Esophagus muscularis mucosa (tissue), 4 donors: ENCODE measurements around the gene EXOC3L1. TPM values are rescaled to one million over a fixed set of nuclear protein-coding genes. Genes with fewer than 3 reads are reported as not detected.

Experiments used
- DNase-seq: peaks from one replicate; pipeline ENCODE4 v3.0.0-alpha.2; 2017; ENCODE audit errors: extremely low spot score
- H3K27ac ChIP-seq, 4 donors: fragments of 200-600 bp; sonication (generic); replicated peaks in 1 of 4; 1 replicate in 3 of 4; 2 replicates in 1 of 4; pipeline ENCODE4 v1.5.1; 2016 to 2019; ENCODE audit warnings: mild to moderate bottlenecking in 1 of 4
- H3K27me3 ChIP-seq, 4 donors: fragments of 200-600 bp; sonication (generic); one replicate each; pipeline versions ENCODE4 v1.5.1 to v1.6.0; 2016 to 2019
- H3K36me3 ChIP-seq, 4 donors: fragments of 200-600 bp; sonication (generic); one replicate each; pipeline ENCODE4 v1.5.1; 2016 to 2019
- H3K4me1 ChIP-seq, 4 donors: fragments of 200-600 bp; sonication (generic); one replicate each; pipeline ENCODE4 v1.5.1; 2016 to 2019
- H3K4me3 ChIP-seq, 4 donors: fragments of 200-600 bp; sonication (generic); 1 replicate in 2 of 4; 2 replicates in 2 of 4; pipeline ENCODE4 v1.5.1; 2016 to 2019; ENCODE audit warnings: mild to moderate bottlenecking in 4 of 4, moderate library complexity in 1 of 4
- H3K9me3 ChIP-seq, 4 donors: fragments of 200-600 bp; sonication (generic); 1 replicate in 3 of 4; 2 replicates in 1 of 4; pipeline ENCODE4 v1.5.1; 2016 to 2019
- EP300 ChIP-seq: sonication (generic); formaldehyde crosslinking; IDR thresholded peaks from one replicate; pipeline ENCODE4 v1.6.1; 2017; ENCODE audit warnings: antibody characterized with exemption
- POLR2A ChIP-seq: fragments of 450-650 bp; IDR thresholded peaks from one replicate; pipeline ENCODE4 v1.6.1; 2017; ENCODE audit warnings: antibody characterized with exemption, moderate library complexity, mild to moderate bottlenecking, low read depth
- POLR2AphosphoS5 ChIP-seq, 2 donors: sonication (generic); formaldehyde crosslinking; IDR thresholded peaks; one replicate each; pipeline ENCODE4 v1.6.1; 2017; ENCODE audit warnings: antibody characterized with exemption in 2 of 2
- whole genome bisulfite sequencing: methylation state at CpG from one replicate; pipeline ENCODE4 v1.1.5; 2018; 5-methylcytosine and 5-hydroxymethylcytosine counted together
- intact Hi-C: fragments of 100-400 bp; cut with DNase I; formaldehyde crosslinking; loops from one replicate; pipeline ENCODE4 v1.15.1; 2023
- total RNA-seq, 4 donors: library from RNA; depleted of rRNA; stranded (reverse); fragments of >200 nt; gene quantifications; one replicate each; pipeline versions ENCODE4 v1.1.0 to v1.2.1, GENCODE V29; 2016
- TF ChIP-seq, protein P1 (sequence below), 3 experiments: fragments of 200-600 bp in 2 of 3; fragments of 450-650 bp in 1 of 3; sonication (generic) in 2 of 3; IDR thresholded peaks; one replicate each; pipeline ENCODE4 v1.5.1; 2017 to 2019; ENCODE audit warnings: antibody characterized with exemption in 3 of 3, mild to moderate bottlenecking in 2 of 3, moderate library complexity in 1 of 3

EXOC3L1 gene
- total RNA-seq, 4 donors from 2014 or later, result 1.2 to 4.0 (median 2.1) TPM

DNA sequence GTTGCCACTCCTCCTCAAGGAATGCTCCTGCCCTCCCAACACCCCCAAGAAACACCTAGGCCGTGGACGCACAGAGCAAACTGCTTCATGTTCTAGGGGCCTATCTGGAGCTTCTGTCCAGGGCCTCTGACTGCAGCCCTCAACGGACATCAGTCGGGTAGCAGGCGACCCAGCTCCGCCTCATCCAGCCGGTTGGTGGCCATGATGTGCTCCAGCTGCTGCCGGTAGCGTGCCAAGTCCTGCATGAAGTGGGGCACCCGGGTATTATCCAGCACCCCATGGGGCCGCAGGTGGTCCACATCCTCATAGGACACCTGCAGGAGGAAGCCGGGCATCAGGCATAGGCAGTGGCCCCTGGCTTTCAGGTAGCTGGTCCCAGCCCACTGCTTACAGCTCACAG is 13.3 kb downstream of the EXOC3L1 start:
- no peak overlapping the region for H3K4me3 ChIP-seq

DNA sequence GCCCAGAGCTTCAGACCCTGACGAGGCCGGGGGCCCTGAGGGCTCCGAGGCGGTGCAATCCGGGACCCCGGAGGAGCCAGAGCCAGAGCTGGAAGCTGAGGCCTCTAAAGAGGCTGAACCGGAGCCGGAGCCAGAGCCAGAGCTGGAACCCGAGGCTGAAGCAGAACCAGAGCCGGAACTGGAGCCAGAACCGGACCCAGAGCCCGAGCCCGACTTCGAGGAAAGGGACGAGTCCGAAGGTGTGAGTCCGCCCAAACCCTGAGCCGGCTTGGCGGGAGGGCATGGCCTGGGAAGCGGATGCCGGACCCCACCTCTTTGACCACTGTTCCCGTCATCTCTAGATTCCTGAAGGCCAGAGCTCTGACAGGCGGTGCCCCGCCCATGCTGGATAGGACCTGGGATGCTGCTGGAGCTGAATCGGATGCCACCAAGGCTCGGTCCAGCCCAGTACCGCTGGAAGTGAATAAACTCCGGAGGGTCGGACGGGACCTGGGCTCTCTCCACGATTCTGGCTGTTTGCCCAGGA is 15.2 kb downstream of the EXOC3L1 start:
- H3K4me1 ChIP-seq, result peaks cover 50 to 96% (median 81%) of the 10 kb centered on the region in 4 donors
- WGBS, result 40% methylated on average over 4 of the region's 31 CpGs
- intact Hi-C loops, result no loop called here
- no peak for DNase-seq
- TF ChIP-seq POLR2A, result no peak
- TF ChIP-seq, protein P1, sequence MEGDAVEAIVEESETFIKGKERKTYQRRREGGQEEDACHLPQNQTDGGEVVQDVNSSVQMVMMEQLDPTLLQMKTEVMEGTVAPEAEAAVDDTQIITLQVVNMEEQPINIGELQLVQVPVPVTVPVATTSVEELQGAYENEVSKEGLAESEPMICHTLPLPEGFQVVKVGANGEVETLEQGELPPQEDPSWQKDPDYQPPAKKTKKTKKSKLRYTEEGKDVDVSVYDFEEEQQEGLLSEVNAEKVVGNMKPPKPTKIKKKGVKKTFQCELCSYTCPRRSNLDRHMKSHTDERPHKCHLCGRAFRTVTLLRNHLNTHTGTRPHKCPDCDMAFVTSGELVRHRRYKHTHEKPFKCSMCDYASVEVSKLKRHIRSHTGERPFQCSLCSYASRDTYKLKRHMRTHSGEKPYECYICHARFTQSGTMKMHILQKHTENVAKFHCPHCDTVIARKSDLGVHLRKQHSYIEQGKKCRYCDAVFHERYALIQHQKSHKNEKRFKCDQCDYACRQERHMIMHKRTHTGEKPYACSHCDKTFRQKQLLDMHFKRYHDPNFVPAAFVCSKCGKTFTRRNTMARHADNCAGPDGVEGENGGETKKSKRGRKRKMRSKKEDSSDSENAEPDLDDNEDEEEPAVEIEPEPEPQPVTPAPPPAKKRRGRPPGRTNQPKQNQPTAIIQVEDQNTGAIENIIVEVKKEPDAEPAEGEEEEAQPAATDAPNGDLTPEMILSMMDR (IDR thresholded peaks at IDR 0.05), result no peak
- TF ChIP-seq EP300, result no peak
- TF ChIP-seq POLR2AphosphoS5 (IDR thresholded peaks at IDR 0.05), result no peak
- H3K36me3 ChIP-seq, result peaks cover 0 to 16% (median 9%) of the 10 kb centered on the region in 4 donors
- no peaks in the 10 kb centered on the region for H3K9me3 ChIP-seq
- H3K27ac ChIP-seq, result peak overlapping the region; percentile 89 to 97 (median 95)
- H3K27me3 ChIP-seq, result no peaks in the 10 kb centered on the region
- H3K4me3 ChIP-seq, result peak overlapping the region; percentile 56 to 66 (median 57)

More for the DNA sequence above, 13.3 kb downstream of the EXOC3L1 start:
- DNase-seq, result no peak
- no peaks in the 10 kb centered on the region for H3K9me3 ChIP-seq
- H3K27me3 ChIP-seq, result no peaks in the 10 kb centered on the region
- no peak overlapping the region for H3K27ac ChIP-seq
- WGBS, result no CpG with 5 or more reads among the region's 12 CpGs
- peaks cover 0 to 16% (median 9%) of the 10 kb centered on the region in 4 donors for H3K36me3 ChIP-seq
- TF ChIP-seq EP300, result no peak
- no peak for TF ChIP-seq POLR2A
- TF ChIP-seq POLR2AphosphoS5 (IDR thresholded peaks at IDR 0.05), result no peak
- TF ChIP-seq, protein P1 (IDR thresholded peaks at IDR 0.05), result no peak
- peaks cover 39 to 95% (median 75%) of the 10 kb centered on the region in 4 donors for H3K4me1 ChIP-seq
- intact Hi-C loops, result no loop called here

DNA sequence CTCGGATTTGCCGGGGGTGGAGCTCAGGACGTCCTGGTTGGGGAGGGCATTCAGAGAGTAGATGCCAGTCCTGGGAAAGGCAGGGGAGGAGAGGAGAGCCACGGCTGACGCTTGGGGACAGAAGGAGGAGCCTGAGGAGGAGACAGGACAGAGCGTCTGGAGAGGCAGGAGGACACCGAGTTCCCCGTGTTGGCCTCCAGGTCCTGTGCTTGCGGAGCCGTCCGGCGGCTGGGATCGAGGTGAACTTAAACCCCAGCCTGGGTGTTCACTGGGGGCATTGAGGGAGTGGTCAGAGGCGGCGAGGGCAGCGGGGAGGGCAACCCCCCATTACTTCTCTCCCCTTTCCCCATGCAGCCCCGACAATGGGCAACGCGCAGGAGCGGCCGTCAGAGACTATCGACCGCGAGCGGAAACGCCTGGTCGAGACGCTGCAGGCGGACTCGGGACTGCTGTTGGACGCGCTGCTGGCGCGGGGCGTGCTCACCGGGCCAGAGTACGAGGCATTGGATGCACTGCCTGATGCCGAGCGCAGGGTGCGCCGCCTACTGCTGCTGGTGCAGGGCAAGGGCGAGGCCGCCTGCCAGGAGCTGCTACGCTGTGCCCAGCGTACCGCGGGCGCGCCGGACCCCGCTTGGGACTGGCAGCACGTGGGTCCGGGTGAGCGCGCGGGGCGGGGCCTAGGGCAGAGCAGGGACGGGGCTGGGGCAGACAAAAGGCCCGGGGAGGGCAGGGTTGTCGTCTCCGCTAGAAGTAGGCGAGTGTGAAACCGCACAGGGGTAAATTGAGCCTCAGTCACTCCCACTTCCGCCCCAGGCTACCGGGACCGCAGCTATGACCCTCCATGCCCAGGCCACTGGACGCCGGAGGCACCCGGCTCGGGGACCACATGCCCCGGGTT is 15.9 kb downstream of the EXOC3L1 start:
- DNase-seq, result peak; percentile 94
- Histone ChIP-seq H3K27ac (peak overlapping the region; percentile 89 to 97 (median 95)), H3K4me3 (peak overlapping the region; percentile 56 to 66 (median 57)), H3K9me3 (no peaks in the 10 kb centered on the region), H3K27me3 (no peaks in the 10 kb centered on the region), H3K36me3 (peaks cover 0 to 16% (median 9%) of the 10 kb centered on the region in 4 donors), H3K4me1 (peaks cover 57 to 96% (median 85%) of the 10 kb centered on the region in 4 donors)
- TF ChIP-seq EP300 (peak; percentile 55), POLR2AphosphoS5 (IDR thresholded peaks at IDR 0.05) (peak; percentile 81 to 94), POLR2A (peak; percentile 39)
- TF ChIP-seq, protein P1 (IDR thresholded peaks at IDR 0.05), result peak; percentile 38 to 45 (median 42)
- intact Hi-C loops, result no loop called here
- WGBS, result 3% methylated on average over 45 of the region's 71 CpGs

DNA sequence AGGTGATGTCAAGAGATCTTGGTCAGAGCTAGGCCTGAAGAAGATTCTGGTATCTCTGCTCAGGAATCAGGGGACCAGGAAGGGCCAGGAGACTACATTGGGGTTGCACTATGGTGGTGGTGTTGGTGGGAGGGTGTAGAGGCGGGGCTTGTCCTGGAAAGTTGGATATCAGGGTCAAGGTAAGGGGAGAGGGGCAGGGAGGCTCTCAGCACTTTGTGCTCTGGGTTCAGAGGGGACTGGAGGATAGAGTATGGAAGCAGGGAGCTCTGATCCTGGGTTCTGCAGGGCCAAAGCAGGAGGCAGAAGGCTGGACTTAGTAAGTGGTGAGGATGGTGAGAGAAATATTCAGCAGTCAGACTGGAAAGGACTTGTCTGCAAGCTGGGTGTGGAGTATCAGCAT is 16.6 kb downstream of the EXOC3L1 start:
- TF ChIP-seq EP300, result no peak
- no peak for TF ChIP-seq POLR2AphosphoS5 (IDR thresholded peaks at IDR 0.05)
- TF ChIP-seq POLR2A, result no peak
- TF ChIP-seq, protein P1 (IDR thresholded peaks at IDR 0.05), result no peak
- peak overlapping the region; percentile 56 to 66 (median 57) for H3K4me3 ChIP-seq
- peaks cover 0 to 16% (median 9%) of the 10 kb centered on the region in 4 donors for H3K36me3 ChIP-seq
- WGBS, result 95% methylated on average over 1 of the region's 1 CpG
- peak overlapping the region; percentile 89 to 97 (median 95) for H3K27ac ChIP-seq
- H3K9me3 ChIP-seq, result no peaks in the 10 kb centered on the region
- intact Hi-C loops, result no loop called here
- peaks cover 56 to 96% (median 85%) of the 10 kb centered on the region in 4 donors for H3K4me1 ChIP-seq
- no peak for DNase-seq
- no peaks in the 10 kb centered on the region for H3K27me3 ChIP-seq
